PC-3 (cell line): ENCODE data around the gene MUS81. TPM values are rescaled to one million over a fixed set of nuclear protein-coding genes. Genes with fewer than 3 reads are reported as not detected.

Experiments used
- ATAC-seq: fragments of 200-7000 bp; cut with Tn5 transposase; 2 replicates; pipeline ENCODE4 v1.9.1; 2020; ENCODE audit warnings: mild to moderate bottlenecking, moderate library complexity
- BruUV-seq: library from RNA; stranded (reverse); fragments of 400-500 nt; replicated peaks from 2 replicates; lab custom pipeline; 2021; lab: Mats Ljungman, UMichigan
- CTCF ChIA-PET: fragments of 300-600 bp; sonication (Branson Sonifier 250); formaldehyde crosslinking; loops from one replicate; lab custom pipeline; 2022; ENCODE audit warnings: antibody characterized with exemption; lab: Charles Lee
- POLR2A ChIA-PET: fragments of 300-600 bp; sonication (Branson Sonifier 250); formaldehyde crosslinking; loops from one replicate; lab custom pipeline; 2022; ENCODE audit warnings: antibody characterized with exemption; ENCODE audit not compliant: unreplicated experiment; lab: Charles Lee
- DNase-seq: peaks from one replicate; pipeline ENCODE4 v3.0.0-alpha.2; 2015
- H2AFZ ChIP-seq: fragments of 300-600 bp; sonication (generic); 2 replicates; pipeline ENCODE4 v1.6.0; 2016; ENCODE audit warnings: antibody characterized with exemption, low read length
- H3F3A ChIP-seq: fragments of 300-600 bp; sonication (generic); one replicate; pipeline ENCODE4 v1.6.0; 2017; ENCODE audit warnings: antibody characterized with exemption, low read length, control low read depth, mild to moderate bottlenecking; ENCODE audit not compliant: unreplicated experiment
- H3K27ac ChIP-seq: fragments of 300-600 bp; sonication (generic); 2 replicates; pipeline ENCODE4 v1.5.1; 2016; ENCODE audit warnings: mild to moderate bottlenecking, low read length
- H3K27me3 ChIP-seq: fragments of 300-600 bp; sonication (generic); 2 replicates; pipeline ENCODE4 v1.6.1; 2016; ENCODE audit warnings: low read length, mixed read lengths
- H3K36me3 ChIP-seq: fragments of 300-600 bp; sonication (generic); 2 replicates; pipeline ENCODE4 v1.6.1; 2016; ENCODE audit warnings: low read depth, mixed run types, low read length, mixed read lengths
- H3K4me1 ChIP-seq: fragments of 300-600 bp; sonication (generic); 2 replicates; pipeline ENCODE4 v1.5.1; 2016; ENCODE audit warnings: low read length; ENCODE audit not compliant: insufficient read depth
- H3K4me2 ChIP-seq: fragments of 300-600 bp; sonication (generic); 2 replicates; pipeline ENCODE4 v1.6.0; 2016; ENCODE audit warnings: low read length
- H3K4me3 ChIP-seq: fragments of 300-600 bp; sonication (generic); 2 replicates; pipeline ENCODE4 v1.5.1; 2016; ENCODE audit warnings: mild to moderate bottlenecking, low read length, mixed read lengths
- H3K79me2 ChIP-seq: fragments of 300-600 bp; sonication (generic); 2 replicates; pipeline ENCODE4 v1.6.1; 2017; ENCODE audit warnings: low read length, mixed read lengths
- H3K9ac ChIP-seq: fragments of 300-600 bp; sonication (generic); 2 replicates; pipeline ENCODE4 v1.6.0; 2016; ENCODE audit warnings: mild to moderate bottlenecking, low read length
- H3K9me2 ChIP-seq: fragments of 300-600 bp; sonication (generic); replicated peaks from 2 replicates; pipeline ENCODE4 v1.6.1; 2016; ENCODE audit warnings: mixed run types, low read length, mixed read lengths
- H3K9me3 ChIP-seq: fragments of 300-600 bp; sonication (generic); 2 replicates; pipeline ENCODE4 v1.6.1; 2016; ENCODE audit warnings: low read length, mixed read lengths
- H4K20me1 ChIP-seq: fragments of 300-600 bp; sonication (generic); 2 replicates; pipeline ENCODE4 v1.6.1; 2016; ENCODE audit warnings: low read length, mixed read lengths
- CTCF ChIP-seq: fragments of 300-600 bp; sonication (generic); conservative IDR thresholded peaks from 2 replicates; pipeline ENCODE4 v1.5.1; 2017; ENCODE audit warnings: antibody characterized with exemption, low read depth, mild to moderate bottlenecking, low read length
- EZH2 ChIP-seq: fragments of 300-600 bp; sonication (generic); IDR thresholded peaks from one replicate; pipeline ENCODE4 v1.6.1; 2017; ENCODE audit warnings: antibody characterized with exemption, mild to moderate bottlenecking, low read length; ENCODE audit not compliant: unreplicated experiment
- EZH2phosphoT487 ChIP-seq: fragments of 300-600 bp; sonication (generic); IDR thresholded peaks from 2 replicates; pipeline ENCODE4 v1.6.1; 2018; ENCODE audit warnings: mild to moderate bottlenecking, antibody characterized with exemption, low read length, borderline replicate concordance
- intact Hi-C: fragments of 100-400 bp; cut with micrococcal nuclease; formaldehyde crosslinking; loops from 2 replicates; pipeline ENCODE4 v1.9.0; 2023
- total RNA-seq: library from RNA; depleted of rRNA; stranded (reverse); fragments of >200 nt; gene quantifications from 2 replicates; pipeline ENCODE4 v1.2.3, GENCODE V29; 2014

MUS81 gene
- total RNA-seq, 1 experiment from 2014 or later, result 82.0 TPM

DNA sequence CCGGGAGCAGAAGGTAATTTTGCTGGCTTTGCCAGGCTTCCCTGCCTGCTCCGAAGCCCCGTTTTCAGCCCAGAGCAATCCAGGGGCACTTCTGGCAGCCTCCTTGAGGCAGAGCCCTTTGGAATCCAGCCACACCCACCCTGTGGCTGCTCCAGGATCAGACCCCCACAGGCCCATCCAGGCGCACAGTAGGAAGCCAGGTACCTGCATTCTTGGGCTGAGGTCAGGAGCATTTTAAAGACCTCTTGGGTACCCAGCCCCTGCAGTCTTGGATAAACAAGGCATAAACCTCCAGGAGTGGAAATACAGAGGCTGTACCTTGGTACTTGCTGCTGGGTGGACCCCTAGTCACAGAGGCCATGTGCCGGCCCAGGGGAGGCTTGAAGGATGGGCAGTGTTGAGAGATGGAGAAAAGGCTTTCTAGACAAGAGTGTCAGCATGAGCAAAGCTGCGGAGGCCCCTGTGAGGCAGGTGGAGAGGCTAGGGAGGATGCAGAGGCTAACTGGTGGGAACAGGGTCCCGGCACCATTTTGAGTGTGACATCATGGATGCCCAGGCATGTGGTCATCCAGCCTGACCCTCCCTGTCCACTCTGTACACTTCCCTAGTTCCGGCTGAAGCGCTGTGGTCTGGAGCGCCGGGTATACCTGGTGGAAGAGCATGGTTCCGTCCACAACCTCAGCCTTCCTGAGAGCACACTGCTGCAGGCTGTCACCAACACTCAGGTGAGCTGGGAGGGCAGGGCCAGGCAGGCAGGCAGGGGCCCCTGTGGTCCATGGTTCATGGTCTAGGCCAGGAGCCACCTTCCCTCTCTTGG lies 3.9 kb downstream of the MUS81 start:
- Histone ChIP-seq H4K20me1 (no peaks in the 10 kb centered on the region), H3K9me2 (no peaks in the 10 kb centered on the region), H2AFZ (no peak overlapping the region), H3K79me2 (peaks cover 25% of the 10 kb centered on the region), H3F3A (peaks cover 5% of the 10 kb centered on the region), H3K9ac (no peak overlapping the region), H3K27ac (no peak overlapping the region), H3K4me2 (no peak overlapping the region), H3K27me3 (no peaks in the 10 kb centered on the region), H3K4me3 (no peak overlapping the region), H3K9me3 (no peaks in the 10 kb centered on the region), H3K4me1 (peaks cover 16% of the 10 kb centered on the region), H3K36me3 (peaks cover 20% of the 10 kb centered on the region; the same call in 1 of the 2 replicates)
- TF ChIP-seq EZH2phosphoT487 (no peak), EZH2 (no peak), CTCF (no peak)
- ChIA-PET CTCF (no interaction called here), POLR2A (no interaction called here)
- no TSS peak for BruUV-seq
- intact Hi-C loops, result no loop called here
- no peak for DNase-seq
- ATAC-seq, result no peak

DNA sequence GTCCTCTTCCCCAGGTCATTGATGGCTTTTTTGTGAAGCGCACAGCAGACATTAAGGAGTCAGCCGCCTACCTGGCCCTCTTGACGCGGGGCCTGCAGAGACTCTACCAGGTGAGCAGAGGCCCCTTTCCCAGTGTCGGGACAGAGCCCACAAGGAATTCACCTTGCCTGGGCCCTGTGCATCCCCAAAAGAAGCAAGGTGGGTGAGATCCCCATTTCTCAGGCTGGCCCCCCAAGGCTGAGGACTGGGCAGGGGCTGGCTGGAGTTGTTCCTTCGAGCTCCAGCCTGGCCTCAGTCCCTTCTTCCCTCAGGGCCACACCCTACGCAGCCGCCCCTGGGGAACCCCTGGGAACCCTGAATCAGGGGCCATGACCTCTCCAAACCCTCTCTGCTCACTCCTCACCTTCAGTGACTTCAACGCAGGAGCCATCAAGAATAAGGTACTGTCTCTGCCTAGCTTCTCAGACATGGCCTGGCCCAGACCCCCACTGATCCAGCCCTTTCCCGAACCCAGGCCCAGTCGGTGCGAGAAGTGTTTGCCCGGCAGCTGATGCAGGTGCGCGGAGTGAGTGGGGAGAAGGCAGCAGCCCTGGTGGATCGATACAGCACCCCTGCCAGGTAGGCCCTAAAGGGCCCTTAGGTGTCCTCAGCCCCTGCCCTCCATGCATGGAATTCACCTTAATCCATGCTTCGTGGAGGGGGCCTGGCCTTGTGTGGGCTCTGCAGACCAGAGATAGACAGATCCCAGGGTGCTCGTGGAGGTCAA lies 4.7 kb downstream of the MUS81 start:
- CTCF ChIA-PET, result no interaction called here

More for the DNA sequence above, 4.7 kb downstream of the MUS81 start:
- no peaks in the 10 kb centered on the region for H3K9me3 ChIP-seq
- intact Hi-C loops, result no loop called here
- no peak overlapping the region for H3K4me2 ChIP-seq
- DNase-seq (no peak), ATAC-seq (no peak)
- no peaks in the 10 kb centered on the region for H4K20me1 ChIP-seq
- POLR2A ChIA-PET, result no interaction called here
- no TSS peak for BruUV-seq
- no peak overlapping the region for H3K9ac ChIP-seq
- peaks cover 25% of the 10 kb centered on the region for H3K79me2 ChIP-seq
- H3F3A ChIP-seq, result peaks cover 2% of the 10 kb centered on the region
- no peak overlapping the region for H2AFZ ChIP-seq
- peaks cover 11% of the 10 kb centered on the region for H3K4me1 ChIP-seq
- H3K4me3 ChIP-seq, result no peak overlapping the region
- no peak overlapping the region for H3K27ac ChIP-seq
- TF ChIP-seq EZH2 (no peak), CTCF (no peak), EZH2phosphoT487 (no peak)
- no peaks in the 10 kb centered on the region for H3K27me3 ChIP-seq
- peaks cover 20% of the 10 kb centered on the region; the same call in 1 of the 2 replicates for H3K36me3 ChIP-seq
- no peaks in the 10 kb centered on the region for H3K9me2 ChIP-seq
